MM.1S (cell line): Measurements from ENCODE around the gene KRCC1.

Experiments
- CTCF ChIP-seq: fragments of 300-600 bp; sonication (generic); IDR thresholded peaks from 2 replicates; pipeline ENCODE4 v1.5.1; 2016; ENCODE audit warnings: antibody characterized with exemption, low read length, mixed read lengths
- EZH2phosphoT487 ChIP-seq: fragments of 300-600 bp; sonication (generic); IDR thresholded peaks from 2 replicates; pipeline ENCODE4 v1.6.1; 2018; ENCODE audit warnings: antibody characterized with exemption, low read length

GRCh38 chr2:88067598-88067997 lies 12.0 kb upstream of the KRCC1 start, which contains the start of gene SMYD1:
- TF ChIP-seq CTCF (no peak), EZH2phosphoT487 (no peak)
